Smooth muscle cell of the brain vasculature (primary cell): ENCODE data around the gene UNC5C.

Experiments used
- DNase-seq: peaks from one replicate; pipeline ENCODE4 v3.0.0-alpha.2; 2012; ENCODE audit warnings: low read depth, low spot score

Gene UNC5C

DNA sequence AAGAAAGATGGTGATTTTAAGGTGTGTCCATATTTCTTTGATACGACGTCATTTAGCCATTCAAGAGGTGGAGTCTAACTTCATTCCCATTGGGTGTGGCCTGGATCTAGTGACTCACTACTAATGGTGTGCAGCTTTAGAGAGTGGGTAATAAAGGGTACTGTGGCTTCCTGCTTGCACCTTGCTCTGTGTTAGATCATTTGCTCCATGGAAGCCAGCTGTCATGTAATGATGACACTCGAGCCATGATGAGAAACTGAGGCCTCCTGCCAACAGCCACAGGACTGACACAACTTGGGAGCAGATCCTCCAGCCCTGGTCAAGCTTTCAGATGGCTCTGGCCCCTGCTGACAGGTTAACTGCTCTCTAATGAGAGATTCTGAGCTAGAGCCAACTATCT is 82.0 kb downstream of the UNC5C start:
- DNase-seq: no peak

GRCh38 chr4:95465010-95465409 is 83.8 kb downstream of the UNC5C start:
- peak; percentile 54 for DNase-seq

GRCh38 chr4:95462921-95463320 is 85.9 kb downstream of the UNC5C start:
- DNase-seq: no peak

DNA sequence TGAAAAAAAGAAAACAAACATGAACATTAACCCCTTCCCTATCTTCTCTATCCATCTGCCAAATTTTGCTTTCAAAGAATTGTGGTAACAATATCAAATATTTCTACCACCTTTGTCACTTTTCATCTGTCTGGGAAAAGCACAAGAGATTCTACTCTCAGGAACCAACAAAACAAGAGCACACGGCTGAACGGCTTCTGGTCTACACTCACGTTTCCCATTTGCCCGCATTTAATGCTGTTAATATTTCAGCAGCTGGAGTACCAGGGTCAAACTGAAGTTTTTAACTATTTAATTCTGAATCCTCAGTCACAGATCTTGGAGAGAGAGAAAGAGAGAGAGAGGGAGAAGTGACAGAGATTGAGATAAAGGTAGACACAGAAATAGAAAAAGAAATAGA is 91.4 kb downstream of the UNC5C start:
- DNase-seq: no peak

DNA sequence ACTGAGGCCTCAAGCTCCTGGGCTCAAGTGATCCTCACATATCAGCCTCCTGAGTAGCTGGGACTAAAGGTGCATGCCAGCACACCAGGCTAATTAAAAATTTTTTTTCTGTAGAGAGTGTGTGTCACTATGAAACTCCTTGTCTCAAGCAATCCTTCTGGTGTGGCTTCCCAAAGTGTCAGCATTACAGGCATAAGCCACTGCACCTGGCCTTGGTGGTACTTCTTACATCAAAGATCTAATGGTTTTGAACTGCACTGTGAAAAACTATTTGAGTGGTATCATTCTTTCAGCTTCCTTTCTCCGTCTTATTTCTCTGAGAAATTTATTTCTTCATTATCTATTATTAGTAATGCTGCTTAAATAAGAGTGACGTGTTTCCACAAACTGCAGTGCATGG is 98.5 kb downstream of the UNC5C start:
- DNase-seq: no peak

- DNase-seq: no peak
Observed at GRCh38 chr4:95446173-95446572, 102.6 kb downstream of the UNC5C start.

- no peak for DNase-seq
Observed at GRCh38 chr4:95445251-95445650, 103.5 kb downstream of the UNC5C start.

DNA sequence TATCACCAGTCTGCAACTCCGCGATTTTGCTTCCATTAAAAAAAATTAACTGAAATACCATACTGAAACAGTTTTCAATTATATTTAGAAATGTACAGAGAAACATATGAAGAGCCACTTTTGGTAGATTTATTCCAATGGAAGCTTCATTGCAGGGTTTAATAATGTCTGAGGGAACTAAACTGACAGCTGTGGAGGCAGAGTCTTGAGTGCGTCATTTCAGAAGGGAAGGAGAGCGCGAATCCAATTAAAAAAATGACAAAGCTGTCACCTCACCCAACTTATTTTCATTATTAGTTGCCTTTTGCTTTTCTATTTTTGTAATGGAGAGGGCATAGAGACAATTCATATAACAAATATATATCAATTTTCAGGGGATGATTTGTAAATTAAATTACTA is 104.0 kb downstream of the UNC5C start:
- no peak for DNase-seq

- no peak for DNase-seq
Observed at GRCh38 chr4:95439896-95440295, 108.9 kb downstream of the UNC5C start.

DNA sequence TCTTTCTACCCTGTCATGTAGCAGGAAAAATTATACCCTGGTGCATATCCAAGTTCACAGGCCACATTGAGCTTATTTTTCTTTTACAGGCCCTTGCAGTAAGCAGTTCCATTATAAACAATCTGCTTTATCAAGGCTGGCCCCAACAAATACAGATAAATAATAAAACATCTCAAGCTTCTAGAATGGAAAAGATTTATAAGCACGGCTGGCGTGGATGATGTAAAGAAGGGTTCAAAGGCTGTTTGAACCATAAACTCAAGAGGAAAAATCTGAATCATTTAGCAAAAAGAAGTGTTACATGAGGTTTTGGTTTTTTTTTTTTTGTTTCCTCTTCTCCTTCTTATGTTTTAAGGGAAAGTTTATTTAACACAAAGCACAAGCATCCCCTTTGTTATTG is 109.7 kb downstream of the UNC5C start:
- no peak for DNase-seq

DNA sequence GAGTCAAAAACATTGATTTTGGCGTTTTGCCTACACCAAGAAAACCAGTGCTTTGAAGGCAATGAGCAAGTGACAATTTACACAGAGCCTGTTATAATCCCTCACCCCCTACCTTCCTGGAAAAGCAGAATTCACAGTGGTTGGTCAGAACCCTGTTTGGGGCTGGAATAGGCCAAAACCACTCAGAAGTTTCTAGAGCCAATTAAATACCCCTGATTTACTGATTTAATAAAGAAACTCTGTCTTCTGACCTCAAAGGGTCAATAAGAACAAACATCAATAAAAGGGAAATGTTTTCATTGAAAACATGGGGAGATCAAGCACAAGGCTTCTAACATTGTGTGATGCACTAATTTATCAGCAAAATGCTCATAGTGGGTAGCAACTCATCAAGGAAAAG is 116.3 kb downstream of the UNC5C start:
- DNase-seq: peak; percentile 62

DNA sequence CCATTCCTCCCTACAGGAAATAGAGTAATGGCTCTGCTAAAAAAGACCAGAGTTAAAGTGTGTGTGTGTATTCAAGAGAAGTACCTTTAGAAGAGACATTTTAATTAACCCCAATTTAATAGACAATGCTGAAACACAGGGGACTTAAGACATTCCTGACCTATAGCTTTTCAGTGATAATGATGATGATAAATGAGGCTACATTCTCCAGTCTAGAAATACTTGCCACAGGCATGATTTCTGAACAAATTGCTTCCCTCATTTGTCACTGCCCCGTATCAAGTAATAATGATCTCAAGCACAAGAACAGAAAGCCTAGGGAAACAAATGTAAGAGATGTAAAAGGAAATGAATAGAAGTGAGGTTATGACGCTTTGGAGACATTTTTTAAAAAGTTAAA is 117.1 kb downstream of the UNC5C start:
- DNase-seq: no peak

- no peak for DNase-seq
Observed at GRCh38 chr4:95429416-95429815, 119.4 kb downstream of the UNC5C start.

DNA sequence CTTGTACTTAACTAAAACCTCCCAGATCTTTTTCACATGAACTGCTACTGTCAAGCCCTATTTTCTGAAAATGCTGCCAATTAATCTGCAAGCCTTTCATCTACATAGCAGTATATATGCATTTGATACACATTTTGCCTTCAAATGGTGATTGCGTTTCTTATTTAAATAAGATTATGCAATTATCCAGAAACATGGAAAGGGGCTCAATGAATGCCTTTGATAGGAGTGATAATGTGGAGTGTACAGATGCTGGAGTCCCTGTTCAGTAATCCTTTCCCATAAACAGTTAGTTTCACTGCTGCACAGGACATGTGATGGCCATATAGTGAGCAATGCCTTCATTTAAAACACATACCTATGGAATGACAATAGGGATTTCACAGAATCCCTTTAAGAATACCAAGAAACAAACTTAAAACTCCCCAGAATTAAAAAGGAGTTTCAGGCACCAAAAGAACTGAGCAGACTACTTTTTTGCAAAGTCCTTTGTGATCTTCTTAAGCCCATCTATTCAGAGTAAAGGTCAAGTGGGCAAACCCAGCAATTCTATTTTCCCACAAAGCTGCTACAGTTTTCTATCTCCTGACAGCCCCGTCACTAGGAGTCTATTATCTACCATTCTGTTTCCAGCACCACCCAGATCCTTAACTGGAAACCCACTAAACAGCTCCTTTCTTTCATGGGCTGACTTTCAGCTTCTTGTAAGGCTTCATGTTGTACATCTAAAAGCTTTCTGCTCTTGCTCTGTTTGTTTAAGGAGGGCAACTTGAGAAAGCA is 120.3 kb downstream of the UNC5C start:
- no peak for DNase-seq

DNA sequence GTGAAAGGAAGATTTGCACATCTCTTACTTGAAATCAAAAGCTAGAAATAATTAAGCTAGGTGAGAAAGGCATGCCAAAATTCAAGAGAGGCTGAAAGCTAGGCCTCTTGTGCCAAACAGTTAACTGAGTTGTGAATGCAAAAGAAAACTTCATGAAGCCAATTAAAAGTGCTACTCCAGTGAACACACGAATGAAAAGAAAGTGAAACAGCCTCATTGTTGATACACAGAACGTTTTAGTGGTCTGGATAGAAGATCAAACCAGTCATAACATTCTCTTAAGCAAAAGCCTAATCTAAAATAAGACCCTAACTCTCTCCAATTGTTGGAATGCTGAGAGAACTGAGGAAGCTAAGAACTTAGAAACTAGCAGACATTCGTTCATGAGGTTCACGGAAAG is 122.3 kb downstream of the UNC5C start:
- no peak for DNase-seq

DNA sequence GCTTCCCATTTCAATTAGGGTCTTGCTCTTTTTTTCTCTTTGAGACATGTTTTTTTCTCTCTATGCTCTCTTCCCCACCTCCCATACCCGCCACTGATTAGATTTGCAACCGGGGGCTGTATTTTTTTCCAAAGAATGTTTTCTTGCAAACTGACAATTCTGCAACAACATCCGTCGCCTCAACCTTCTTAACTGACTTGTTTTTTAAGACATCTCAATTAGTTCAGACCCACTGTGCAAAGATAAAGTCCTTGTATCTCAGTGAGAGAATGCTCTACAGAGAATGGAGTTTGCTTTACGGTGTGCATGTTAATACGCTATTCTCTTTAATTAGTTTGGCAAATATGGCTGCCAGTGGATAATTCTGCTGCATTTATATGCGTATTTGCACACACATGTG is 126.3 kb downstream of the UNC5C start:
- no peak for DNase-seq

GRCh38 chr4:95421869-95422268 is 126.9 kb downstream of the UNC5C start:
- no peak for DNase-seq

GRCh38 chr4:95417531-95417930 is 131.2 kb downstream of the UNC5C start:
- no peak for DNase-seq

GRCh38 chr4:95415346-95415771 is 133.4 kb downstream of the UNC5C start:
- DNase-seq: peak; percentile 29

DNA sequence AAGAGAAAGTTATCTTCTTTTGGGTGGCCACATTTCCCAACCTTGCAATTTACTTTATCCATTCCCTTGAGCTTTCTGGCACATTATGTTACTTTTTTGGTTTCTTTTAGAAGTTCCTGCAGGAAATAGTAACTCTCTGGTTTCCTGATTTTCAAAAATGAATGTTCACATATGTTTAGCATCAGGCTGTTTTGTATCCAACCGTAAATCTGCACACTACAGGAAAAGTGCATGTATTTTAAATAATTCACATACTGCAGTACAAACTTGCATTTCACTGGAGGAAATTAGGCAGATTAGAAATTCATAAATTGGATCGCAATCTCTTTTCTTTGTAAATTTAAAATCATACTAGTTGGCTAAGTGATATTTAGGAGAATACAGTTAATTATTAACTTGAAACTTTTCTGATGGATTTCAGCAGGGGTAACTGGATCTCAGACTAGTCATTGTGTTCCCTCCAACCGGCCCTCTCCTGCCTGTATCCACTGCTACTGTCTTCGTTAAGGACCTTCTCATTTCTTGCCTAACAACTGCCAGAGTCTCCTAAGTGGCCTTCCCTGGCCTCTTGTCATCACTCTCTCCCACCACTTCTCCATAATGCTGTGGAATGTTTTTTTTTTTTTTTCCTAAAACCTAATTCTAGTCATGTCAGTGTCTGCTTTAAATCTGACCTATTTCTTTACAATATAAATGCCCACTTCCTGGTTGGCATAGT is 137.2 kb downstream of the UNC5C start:
- no peak for DNase-seq

GRCh38 chr4:95410387-95410977 is 138.3 kb downstream of the UNC5C start:
- no peak for DNase-seq

DNA sequence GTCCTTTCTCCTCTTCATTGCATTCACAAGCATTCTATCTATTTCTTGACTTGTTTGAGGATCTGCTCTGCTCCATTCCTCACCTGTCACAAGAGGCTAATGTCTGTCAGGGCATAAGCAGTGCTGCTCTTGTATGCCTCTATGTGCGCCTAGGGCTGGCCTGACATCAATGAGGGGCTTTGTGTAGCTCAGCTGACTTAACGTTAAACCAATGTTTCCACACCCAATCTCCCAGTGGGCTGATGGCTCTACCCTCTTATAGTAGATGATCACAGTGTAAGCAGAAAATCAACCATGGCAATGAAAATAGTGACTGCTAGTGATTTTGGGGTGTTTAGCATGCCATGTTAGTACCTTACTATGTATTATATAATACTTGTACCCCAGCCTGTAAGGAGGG is 139.0 kb downstream of the UNC5C start:
- no peak for DNase-seq

DNA sequence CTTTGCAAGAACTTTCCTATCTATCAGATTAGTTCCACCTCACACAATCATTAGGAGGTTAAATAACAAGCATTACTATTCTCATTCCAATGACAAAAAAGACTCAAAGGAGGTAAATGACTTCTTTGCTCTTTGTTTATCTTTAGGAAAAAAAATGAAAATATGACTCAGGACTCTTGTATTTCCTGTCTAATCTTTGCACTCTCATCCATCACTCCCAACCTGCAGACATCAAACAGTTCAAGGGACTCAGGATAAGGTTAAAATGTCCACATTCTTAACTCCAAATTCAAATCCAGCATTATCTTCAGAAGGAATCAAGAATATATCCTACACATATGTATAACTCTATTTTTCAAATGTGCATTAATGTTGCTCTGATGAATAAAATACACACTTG is 139.6 kb downstream of the UNC5C start:
- no peak for DNase-seq
